GM21526 (cell line): ENCODE measurements around the gene HADHB.
"Not testable (repeated sequence)": the region's sequence is repeated elsewhere in the genome, so short reads cannot be mapped to it uniquely, and the experiment has no call there.

Experiments
- ATAC-seq: cut with Tn5 transposase; IDR thresholded peaks from one replicate; pipeline ENCODE4 v1.9.1; 2021; ENCODE audit warnings: moderate library complexity; ENCODE audit not compliant: unreplicated experiment, low FRiP score

HADHB gene

DNA sequence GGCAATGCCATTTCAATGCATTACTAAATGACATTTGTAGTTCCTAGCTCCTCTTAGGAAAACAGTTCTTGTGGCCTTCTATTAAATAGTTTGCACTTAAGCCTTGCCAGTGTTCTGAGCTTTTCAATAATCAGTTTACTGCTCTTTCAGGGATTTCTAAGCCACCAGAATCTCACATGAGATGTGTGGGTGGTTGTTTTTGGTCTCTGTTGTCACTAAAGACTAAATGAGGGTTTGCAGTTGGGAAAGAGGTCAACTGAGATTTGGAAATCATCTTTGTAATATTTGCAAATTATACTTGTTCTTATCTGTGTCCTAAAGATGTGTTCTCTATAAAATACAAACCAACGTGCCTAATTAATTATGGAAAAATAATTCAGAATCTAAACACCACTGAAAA, 45.3 kb downstream of the HADHB start:
- no peak for ATAC-seq

DNA sequence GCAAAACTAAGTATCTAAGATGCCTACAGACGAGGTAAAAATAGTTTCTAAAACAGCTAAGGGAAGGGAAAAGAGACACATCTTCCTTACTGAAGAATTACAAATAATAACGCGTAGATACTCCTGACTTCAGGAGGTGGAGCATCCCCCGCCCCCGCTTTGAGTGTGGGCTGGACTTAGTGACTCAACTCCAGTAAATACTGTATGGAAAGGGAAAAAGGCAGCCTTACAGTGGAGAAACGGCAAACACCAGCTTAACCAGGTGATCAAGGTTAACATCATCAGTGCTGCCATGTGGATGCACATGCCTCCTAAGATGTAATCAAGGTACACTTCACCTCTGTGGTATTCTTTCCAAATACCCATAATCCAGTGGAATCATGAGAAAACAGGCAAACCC, 47.9 kb downstream of the HADHB start:
- ATAC-seq, result no peak

DNA sequence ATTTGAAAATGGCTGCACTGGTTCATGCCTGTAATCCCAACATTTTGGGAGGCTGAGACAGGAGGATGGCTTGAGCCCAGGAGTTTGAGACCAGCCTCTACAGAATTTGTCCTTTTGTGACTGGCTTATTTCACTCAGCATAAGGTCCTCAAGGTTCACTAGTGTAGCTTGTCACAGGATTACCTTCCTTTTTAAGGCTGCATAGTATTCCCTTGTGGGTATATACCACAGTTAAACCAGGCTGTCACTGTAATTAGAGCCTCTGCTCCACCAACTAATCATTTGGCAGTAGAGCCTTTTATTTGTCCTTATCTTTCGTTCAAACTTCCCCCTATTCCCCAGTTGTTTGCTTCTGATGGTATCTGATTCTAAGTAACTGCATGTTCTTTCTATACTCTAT, 50.8 kb downstream of the HADHB start:
- no peak for ATAC-seq

GRCh38 chr2:26297061-26297460, 52.3 kb downstream of the HADHB start:
- no peak for ATAC-seq

DNA sequence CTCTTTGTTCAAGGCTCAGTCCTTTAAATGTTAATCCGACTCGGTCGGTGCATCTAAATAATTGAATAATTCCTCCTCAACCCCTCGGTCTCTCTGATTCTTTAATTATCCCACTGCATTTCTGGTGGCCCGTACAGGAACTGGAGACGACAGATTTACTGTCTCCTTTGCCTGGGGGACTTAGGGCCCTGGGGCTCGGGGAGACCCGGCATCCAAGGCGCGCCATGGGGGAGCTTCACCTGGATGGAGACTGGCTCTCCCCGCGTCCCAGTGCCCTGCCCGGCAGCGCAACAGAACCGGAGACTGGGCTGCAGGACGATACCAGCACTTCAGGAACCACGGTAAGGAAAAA, 53.5 kb downstream of the HADHB start:
- ATAC-seq, result no peak

- ATAC-seq, result no peak
Measured at GRCh38 chr2:26298638-26299393, 54.1 kb downstream of the HADHB start.

DNA sequence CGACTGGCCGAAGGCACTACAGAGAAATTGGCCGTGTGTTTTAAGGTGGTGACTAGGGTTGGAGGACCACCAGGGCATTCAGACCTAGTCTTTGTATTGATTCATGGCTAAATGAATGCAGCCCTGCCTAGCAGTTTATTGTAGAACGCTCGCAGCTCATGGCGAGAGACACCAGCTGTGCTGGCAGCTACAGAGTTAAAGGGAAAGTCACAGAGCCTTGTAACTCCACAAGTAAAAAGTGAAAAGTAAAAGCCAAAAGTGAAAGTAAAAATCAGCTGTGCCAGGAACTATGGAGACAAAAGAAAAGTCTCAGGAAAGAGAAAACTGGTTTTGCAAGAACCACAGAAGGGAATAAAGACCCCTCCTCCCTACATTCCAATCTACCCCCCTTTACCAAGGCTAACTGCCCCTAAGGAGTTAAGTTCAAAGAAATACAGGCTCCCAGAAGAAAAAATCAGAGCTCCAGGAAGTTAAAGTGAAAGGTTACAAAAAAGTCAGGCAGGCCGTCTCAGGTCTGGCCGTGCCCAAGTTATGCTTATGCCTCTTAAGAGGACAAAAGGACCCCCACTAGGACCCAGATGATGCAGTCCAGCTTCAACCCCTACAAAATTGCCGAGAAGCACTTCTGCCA, 54.8 kb downstream of the HADHB start:
- no peak for ATAC-seq

- ATAC-seq, result no peak
Measured at GRCh38 chr2:26300234-26300925, 55.6 kb downstream of the HADHB start.

- no peak for ATAC-seq
Measured at GRCh38 chr2:26302846-26303245, 58.1 kb downstream of the HADHB start.

- not testable (repeated sequence) for ATAC-seq
Measured at GRCh38 chr2:26305094-26305493, 60.4 kb downstream of the HADHB start.

GRCh38 chr2:26305540-26305939, 60.8 kb downstream of the HADHB start:
- no peak for ATAC-seq

DNA sequence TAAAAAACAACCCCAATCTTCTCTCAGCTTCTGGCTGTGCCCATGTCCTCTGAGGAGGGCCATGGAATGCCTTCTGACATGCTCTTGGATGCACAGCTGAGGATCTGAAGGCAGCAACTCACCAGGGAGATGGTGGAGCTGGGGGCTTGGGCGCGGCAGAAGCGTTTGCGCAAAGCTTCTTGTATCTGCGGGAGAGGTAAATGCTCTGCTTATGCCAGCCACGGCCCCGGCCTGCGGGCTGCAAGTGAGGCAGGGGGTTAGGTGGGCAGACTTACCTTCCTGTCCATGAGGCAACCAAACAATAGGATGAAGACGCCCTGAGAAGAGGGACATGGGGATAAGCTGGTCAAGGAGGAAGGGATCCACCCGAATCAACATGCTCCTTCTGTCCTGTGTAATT, 65.2 kb downstream of the HADHB start:
- no peak for ATAC-seq

DNA sequence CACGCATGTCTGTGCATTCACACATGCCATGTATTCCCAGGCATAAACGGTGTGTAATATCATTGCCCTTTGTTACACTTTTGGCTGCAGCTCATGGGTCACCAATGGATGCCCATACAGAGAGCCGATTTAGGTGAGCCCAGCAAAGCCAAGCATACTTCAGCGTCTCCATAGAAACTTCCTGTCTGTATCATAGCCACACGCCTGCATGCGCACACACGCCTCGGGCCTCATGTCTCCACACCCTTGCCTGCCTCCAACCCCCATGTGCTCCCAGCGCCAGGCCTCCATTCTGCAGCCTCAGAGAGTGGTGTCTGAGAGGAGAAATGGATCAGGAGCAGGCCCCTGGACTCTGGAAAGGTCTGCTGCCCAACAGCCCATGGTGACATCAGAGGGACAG, 67.7 kb downstream of the HADHB start:
- ATAC-seq, result no peak

GRCh38 chr2:26313446-26313845, 68.7 kb downstream of the HADHB start:
- no peak for ATAC-seq

GRCh38 chr2:26314243-26314642, 69.5 kb downstream of the HADHB start:
- ATAC-seq, result no peak

DNA sequence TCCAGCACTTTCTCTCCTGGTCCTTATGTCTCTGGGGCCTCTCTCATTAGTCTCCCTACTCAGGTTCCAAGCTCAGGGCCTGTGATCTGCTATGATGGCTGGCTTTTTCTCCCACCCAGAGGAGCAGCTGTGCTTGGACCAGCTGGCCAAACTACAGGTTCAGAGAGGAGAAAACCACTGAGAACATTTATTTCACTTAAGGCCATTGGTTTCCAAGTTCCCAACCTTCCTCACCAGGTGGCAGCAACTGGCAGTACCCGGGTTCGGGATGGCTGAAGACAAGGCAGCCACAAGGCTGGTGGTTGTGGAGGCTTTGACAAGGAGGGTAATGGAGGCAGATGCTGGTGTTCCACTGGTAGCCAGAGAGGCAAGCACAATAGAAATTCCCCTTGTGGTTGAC, 71.3 kb downstream of the HADHB start:
- no peak for ATAC-seq

GRCh38 chr2:26316845-26317244, 72.1 kb downstream of the HADHB start:
- ATAC-seq, result no peak

DNA sequence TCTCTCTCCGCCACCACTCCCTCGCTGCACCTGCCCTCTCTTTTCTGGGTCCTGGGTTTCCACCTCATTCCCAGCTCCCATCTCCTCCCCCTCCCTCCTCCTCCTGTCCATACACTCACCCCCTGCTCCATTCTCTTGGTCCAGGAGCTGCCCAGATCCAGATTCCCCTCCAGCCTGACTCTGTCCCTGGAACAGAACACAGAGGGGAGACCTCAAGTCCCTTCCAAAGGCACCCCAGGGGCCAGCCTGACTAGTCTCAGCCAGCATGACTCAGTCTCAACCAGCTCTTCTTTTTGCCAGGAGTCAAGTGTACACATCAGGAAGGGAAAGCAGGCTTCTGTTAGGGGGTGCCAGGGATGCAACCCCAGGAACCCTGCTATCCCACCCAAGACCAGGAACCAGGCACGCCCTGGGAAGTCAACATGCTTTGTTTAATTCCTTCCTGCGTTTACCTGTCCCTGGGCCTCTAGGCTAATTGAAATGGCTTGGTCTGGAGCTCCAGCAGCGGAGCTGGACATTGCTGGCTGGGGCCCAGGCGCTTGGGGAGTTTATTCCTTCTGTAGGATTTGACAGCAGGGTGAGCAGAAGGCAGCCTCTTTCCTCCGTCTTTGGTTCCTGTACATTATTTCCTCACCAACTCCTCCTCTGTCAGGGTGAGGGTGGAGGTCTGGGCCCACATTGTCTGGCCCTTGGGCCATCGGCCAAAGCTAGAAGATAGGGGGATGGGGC, 72.8 kb downstream of the HADHB start:
- no peak for ATAC-seq

DNA sequence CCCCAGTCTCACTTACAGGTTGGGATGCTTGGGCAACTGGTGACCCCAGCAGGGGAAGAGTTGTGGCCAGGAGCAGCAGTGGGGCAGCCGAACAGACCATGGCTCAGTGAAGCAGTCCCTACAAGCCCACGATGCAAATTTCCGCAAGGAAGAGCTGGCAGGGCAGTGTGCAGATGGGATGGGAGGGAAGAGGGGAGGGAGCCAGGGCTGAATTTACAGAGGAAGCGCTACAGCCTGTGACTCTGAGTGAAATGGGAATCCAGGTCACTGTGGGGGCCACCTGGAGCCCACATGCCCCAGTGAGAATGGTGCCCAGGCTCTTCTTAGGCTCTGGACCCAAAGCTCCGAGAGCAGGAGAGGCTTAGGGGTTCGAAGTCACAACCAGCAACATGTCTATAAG, 74.2 kb downstream of the HADHB start:
- ATAC-seq, result no peak

DNA sequence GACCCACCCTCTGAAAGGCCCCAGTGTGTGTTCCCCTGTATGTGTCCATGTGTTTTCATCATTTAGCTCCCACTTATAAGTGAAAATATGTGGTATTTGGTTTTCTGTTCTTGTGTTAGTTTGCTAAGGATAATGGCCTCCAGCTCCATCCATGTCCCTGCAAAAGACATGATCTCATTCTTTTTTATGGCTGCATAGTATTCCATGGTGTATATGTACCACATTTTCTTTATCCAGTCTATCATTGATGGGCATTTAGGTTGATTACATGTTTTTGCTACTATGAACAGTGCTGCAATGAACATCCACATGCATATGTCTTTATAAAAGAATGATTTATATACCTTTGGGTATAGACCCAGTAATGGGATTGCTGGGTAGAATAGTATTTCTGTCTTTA, 79.7 kb downstream of the HADHB start:
- ATAC-seq, result not testable (repeated sequence)

GRCh38 chr2:26324903-26325302, 80.2 kb downstream of the HADHB start:
- ATAC-seq, result no peak
